Endothelial cell of umbilical vein (primary cell): ENCODE results near the gene PRPF40A. TPM values are rescaled to one million over a fixed set of nuclear protein-coding genes. Genes with fewer than 3 reads are reported as not detected.

Experiments
- BruUV-seq: library from RNA; stranded (reverse); fragments of 400-500 nt; replicated peaks from 2 replicates; lab custom pipeline; 2021; lab: Mats Ljungman, UMichigan
- CTCF ChIA-PET: fragments of 300-600, 350-600 bp; sonication (Branson Sonifier 250); formaldehyde crosslinking; loops from one replicate; lab custom pipeline; 2021; ENCODE audit warnings: antibody characterized with exemption, inconsistent platforms; lab: Charles Lee
- POLR2A ChIA-PET: fragments of 300-600, 350-600 bp; sonication (Branson Sonifier 250); formaldehyde crosslinking; loops from one replicate; lab custom pipeline; 2021; ENCODE audit warnings: antibody characterized with exemption, inconsistent platforms; lab: Charles Lee
- DNase-seq: peaks from one replicate; pipeline ENCODE4 v3.0.0-alpha.2; 2011; ENCODE audit warnings: low read depth, low spot score
- FAIRE-seq: peaks from 2 replicates; lab custom pipeline; 2011; peaks lifted over from hg19 to GRCh38; lab: Jason Lieb, UNC
- H2AFZ ChIP-seq: 2 replicates; pipeline ENCODE4 v1.6.0; 2012; ENCODE audit warnings: low read depth, low read length, control low read depth, inconsistent platforms
- H3K27ac ChIP-seq: 2 replicates; pipeline ENCODE4 v1.5.1; 2011; ENCODE audit warnings: low read depth, mild to moderate bottlenecking, control low read depth, low read length, moderate library complexity; ENCODE audit not compliant: insufficient read depth
- H3K27me3 ChIP-seq, 2 experiments: 2 replicates each; pipeline versions ENCODE4 v1.6.0 to v1.6.1; 2011; ENCODE audit warnings: low read length in 2 of 2, mixed read lengths in 1 of 2; ENCODE audit not compliant: control insufficient read depth in 2 of 2, insufficient read depth in 2 of 2
- H3K36me3 ChIP-seq, 2 experiments: 2 replicates in 1 of 2; 3 replicates in 1 of 2; pipeline ENCODE4 v1.5.1; 2011; ENCODE audit warnings: low read length in 2 of 2, mild to moderate bottlenecking in 1 of 2, moderate library complexity in 1 of 2; ENCODE audit not compliant: control insufficient read depth in 2 of 2, insufficient read depth in 2 of 2; ENCODE audit errors: extremely low read depth in 1 of 2
- H3K4me1 ChIP-seq: 3 replicates; pipeline ENCODE4 v1.5.1; 2011; ENCODE audit warnings: mild to moderate bottlenecking, low read length; ENCODE audit not compliant: control insufficient read depth, insufficient read depth; ENCODE audit errors: extremely low read depth
- H3K4me2 ChIP-seq: 2 replicates; pipeline ENCODE4 v1.6.1; 2011; ENCODE audit warnings: low read length, control low read depth, mixed read lengths; ENCODE audit not compliant: insufficient read depth
- H3K4me3 ChIP-seq, 3 experiments: fragments of 200-600 bp in 1 of 3; sonication (generic), shearing (Covaris generic) in 1 of 3; replicated peaks in 1 of 3; 2 replicates each; pipeline ENCODE4 v1.5.1; 2011 to 2016; ENCODE audit warnings: control low read depth in 3 of 3, low read length in 3 of 3, mild to moderate bottlenecking in 2 of 3, inconsistent platforms in 1 of 3, low read depth in 1 of 3, moderate library complexity in 1 of 3; ENCODE audit not compliant: insufficient read depth in 1 of 3
- H3K79me2 ChIP-seq: 2 replicates; pipeline ENCODE4 v1.6.0; 2012; ENCODE audit warnings: low read length, inconsistent platforms; ENCODE audit not compliant: control insufficient read depth, insufficient read depth
- H3K9ac ChIP-seq: replicated peaks from 2 replicates; pipeline ENCODE3; 2011; ENCODE audit warnings: low read length, control low read depth; ENCODE audit not compliant: insufficient read depth; ENCODE audit errors: extremely low read depth
- H3K9me1 ChIP-seq: replicated peaks from 3 replicates; pipeline ENCODE4 v1.6.0; 2011; ENCODE audit warnings: mild to moderate bottlenecking, low read length; ENCODE audit not compliant: control insufficient read depth, insufficient read depth; ENCODE audit errors: extremely low read depth
- H3K9me3 ChIP-seq: replicated peaks from 2 replicates; pipeline ENCODE4 v1.5.1; 2012; ENCODE audit warnings: low read length, inconsistent platforms; ENCODE audit not compliant: control insufficient read depth, insufficient read depth
- H4K20me1 ChIP-seq: replicated peaks from 2 replicates; pipeline ENCODE3; 2011; ENCODE audit warnings: mild to moderate bottlenecking, low read length; ENCODE audit not compliant: control insufficient read depth, insufficient read depth; ENCODE audit errors: extremely low read depth
- EZH2 ChIP-seq: IDR thresholded peaks from 2 replicates; pipeline ENCODE4 v1.6.1; 2012; ENCODE audit warnings: borderline replicate concordance, low read depth, mild to moderate bottlenecking, moderate library complexity, low read length, inconsistent platforms; ENCODE audit not compliant: severe bottlenecking
- FOS ChIP-seq: IDR thresholded peaks from 2 replicates; pipeline ENCODE4 v1.6.1; 2011; ENCODE audit warnings: mild to moderate bottlenecking, low read length, moderate library complexity, borderline replicate concordance; ENCODE audit not compliant: insufficient read depth
- GATA2 ChIP-seq: IDR thresholded peaks from 2 replicates; pipeline ENCODE4 v1.7.0; 2011; ENCODE audit warnings: low read depth, mild to moderate bottlenecking, moderate library complexity, mixed read lengths, low read length; ENCODE audit not compliant: insufficient read length, insufficient read depth
- JUN ChIP-seq: IDR thresholded peaks from 2 replicates; pipeline ENCODE4 v1.6.1; 2011; ENCODE audit warnings: borderline replicate concordance, low read depth; ENCODE audit not compliant: insufficient read length, insufficient read depth
- MYC ChIP-seq: IDR thresholded peaks from one replicate; pipeline ENCODE4 v1.6.1; 2011; ENCODE audit warnings: mild to moderate bottlenecking, low read depth, low read length
- POLR2A ChIP-seq: IDR thresholded peaks from 2 replicates; pipeline ENCODE4 v1.6.1; 2012; ENCODE audit warnings: low read depth, mild to moderate bottlenecking, control low read depth, low read length
- POLR2AphosphoS5 ChIP-seq: IDR thresholded peaks from 2 replicates; pipeline ENCODE4 v1.6.1; 2012; ENCODE audit warnings: low read depth, mild to moderate bottlenecking, control low read depth, low read length, moderate library complexity; ENCODE audit not compliant: insufficient read depth
- dilution Hi-C: fragments of 300-500 bp; cut with MboI; formaldehyde crosslinking; loops from one replicate; pipeline ENCODE4 v1.15.0; 2019; ENCODE audit warnings: low sequenced_read_pairs; ENCODE audit not compliant: extremely low pct_ligation_motif_present
- intact Hi-C: fragments of 100-400 bp; cut with micrococcal nuclease; formaldehyde crosslinking; loops from one replicate; pipeline ENCODE4 v1.10.0; 2022
- polyA plus RNA-seq, 4 experiments: library from polyadenylated mRNA; depleted of rRNA in 3 of 4; stranded (reverse) in 3 of 4; unstranded in 1 of 4; fragments of >200 nt; gene quantifications; 2 replicates each; pipeline versions ENCODE4 v1.2.1 to v1.2.3, GENCODE V29; 2011 to 2012; ENCODE audit warnings: missing spikeins in 1 of 4
- total RNA-seq: library from RNA; stranded (reverse); gene quantifications from 2 replicates; pipeline ENCODE4 v1.2.3, GENCODE V29; 2021
- TF ChIP-seq, protein P1 (sequence below), 2 donors: IDR thresholded peaks; 1 replicate in 1 of 2; 2 replicates in 1 of 2; pipeline ENCODE4 v1.5.1; 2011; ENCODE audit warnings: low read length in 2 of 2, mild to moderate bottlenecking in 2 of 2, moderate library complexity in 2 of 2, control low read depth in 1 of 2, inconsistent platforms in 1 of 2, low read depth in 1 of 2; ENCODE audit not compliant: insufficient read depth in 1 of 2; ENCODE audit errors: extremely low read depth in 1 of 2
- TF ChIP-seq, protein P2 (sequence below): IDR thresholded peaks from 2 replicates; pipeline ENCODE4 v1.6.1; 2011; ENCODE audit not compliant: insufficient read depth, insufficient read length

The PRPF40A gene
- total and polyA plus RNA-seq, 2 donors (not counting 3 experiments of a cell fraction or from before 2014, with no cell fraction given): 58.2 to 123 TPM

DNA sequence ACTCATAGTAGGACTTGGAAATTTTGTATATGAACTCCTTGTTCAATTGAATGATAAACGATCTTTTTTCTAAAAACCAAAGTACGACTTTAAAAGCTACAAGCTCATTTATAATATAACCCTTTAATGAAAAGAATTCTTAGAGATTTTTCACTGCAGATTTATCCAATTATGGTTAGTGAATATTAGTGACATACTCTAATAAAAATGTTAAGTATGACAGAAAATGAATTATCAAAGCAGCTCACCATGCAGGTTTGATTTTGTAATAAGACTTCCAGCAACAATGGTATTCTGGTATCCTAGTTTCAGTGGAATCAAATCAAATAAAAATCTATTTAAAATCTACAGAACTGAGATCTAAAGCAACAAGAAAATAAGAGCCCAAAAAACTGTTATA is 38.5 kb downstream of the PRPF40A start:
- H3K27me3 ChIP-seq: no peaks in the 10 kb centered on the region
- no peak overlapping the region for H2AFZ ChIP-seq
- no peaks in the 10 kb centered on the region for H3K4me1 ChIP-seq
- TF ChIP-seq FOS (no peak), EZH2 (no peak), POLR2AphosphoS5 (no peak), POLR2A (no peak), GATA2 (no peak), MYC (no peak), JUN (no peak)
- TF ChIP-seq, protein P1, sequence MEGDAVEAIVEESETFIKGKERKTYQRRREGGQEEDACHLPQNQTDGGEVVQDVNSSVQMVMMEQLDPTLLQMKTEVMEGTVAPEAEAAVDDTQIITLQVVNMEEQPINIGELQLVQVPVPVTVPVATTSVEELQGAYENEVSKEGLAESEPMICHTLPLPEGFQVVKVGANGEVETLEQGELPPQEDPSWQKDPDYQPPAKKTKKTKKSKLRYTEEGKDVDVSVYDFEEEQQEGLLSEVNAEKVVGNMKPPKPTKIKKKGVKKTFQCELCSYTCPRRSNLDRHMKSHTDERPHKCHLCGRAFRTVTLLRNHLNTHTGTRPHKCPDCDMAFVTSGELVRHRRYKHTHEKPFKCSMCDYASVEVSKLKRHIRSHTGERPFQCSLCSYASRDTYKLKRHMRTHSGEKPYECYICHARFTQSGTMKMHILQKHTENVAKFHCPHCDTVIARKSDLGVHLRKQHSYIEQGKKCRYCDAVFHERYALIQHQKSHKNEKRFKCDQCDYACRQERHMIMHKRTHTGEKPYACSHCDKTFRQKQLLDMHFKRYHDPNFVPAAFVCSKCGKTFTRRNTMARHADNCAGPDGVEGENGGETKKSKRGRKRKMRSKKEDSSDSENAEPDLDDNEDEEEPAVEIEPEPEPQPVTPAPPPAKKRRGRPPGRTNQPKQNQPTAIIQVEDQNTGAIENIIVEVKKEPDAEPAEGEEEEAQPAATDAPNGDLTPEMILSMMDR (IDR thresholded peaks at IDR 0.05; ENCODE audit: extremely low read depth in 1 of 2, insufficient read depth in 1 of 2, low read depth in 1 of 2, low read length in 2 of 2): no peak
- TF ChIP-seq, protein P2, sequence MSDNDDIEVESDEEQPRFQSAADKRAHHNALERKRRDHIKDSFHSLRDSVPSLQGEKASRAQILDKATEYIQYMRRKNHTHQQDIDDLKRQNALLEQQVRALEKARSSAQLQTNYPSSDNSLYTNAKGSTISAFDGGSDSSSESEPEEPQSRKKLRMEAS: no peak
- no peaks in the 10 kb centered on the region for H3K9me1 ChIP-seq
- DNase-seq (no peak), FAIRE-seq (no peak)
- BruUV-seq: no TSS peak
- intact Hi-C loops (no loop called here), dilution Hi-C loops (no loop called here)
- peaks cover 13% of the 10 kb centered on the region for H3K79me2 ChIP-seq
- CTCF ChIA-PET: no interaction called here
- peaks cover 7 to 19% of the 10 kb centered on the region in 2 experiments for H3K36me3 ChIP-seq
- no peaks in the 10 kb centered on the region for H4K20me1 ChIP-seq
- no peak overlapping the region for H3K4me2 ChIP-seq
- no peak overlapping the region for H3K4me3 ChIP-seq
- H3K27ac ChIP-seq: no peak overlapping the region
- no peak overlapping the region for H3K9ac ChIP-seq
- POLR2A ChIA-PET: no interaction called here
- H3K9me3 ChIP-seq: no peaks in the 10 kb centered on the region
